ENCODE data around the gene PTS. TPM values are rescaled to one million over a fixed set of nuclear protein-coding genes. Genes with fewer than 3 reads are reported as not detected.

PTS gene
- total RNA-seq, 2 experiments from 2014 or later, result 82.9 to 86.2 TPM

DNA sequence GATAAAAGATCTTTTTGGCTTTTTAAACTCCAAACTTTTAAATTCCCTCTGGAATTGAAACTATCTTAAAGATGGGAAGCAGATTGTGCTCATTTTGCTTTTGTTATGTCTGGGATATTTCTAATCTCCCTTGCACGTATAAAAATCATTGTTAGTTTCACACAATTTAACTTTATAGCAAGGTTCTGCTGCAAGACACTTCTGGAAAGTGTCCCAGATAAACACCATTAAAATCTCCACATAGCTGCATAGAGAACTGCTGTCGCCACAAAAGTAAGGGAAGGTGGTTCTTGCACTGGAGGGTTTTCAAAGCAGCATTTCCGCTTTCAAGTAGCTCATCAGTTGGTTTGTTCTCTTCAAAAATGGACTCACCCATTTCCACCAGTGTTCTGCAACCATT lies 11.8 kb downstream of the PTS start:
- no peak overlapping the region for H3K4me3 Mint-ChIP-seq
- Histone ChIP-seq H3K36me3 (ENCODE audit: insufficient read depth, low read length) (peaks cover 36% of the 10 kb centered on the region), H3K4me3 (ENCODE audit: low read length) (no peak overlapping the region), H3K27me3 (ENCODE audit: control insufficient read depth in 1 of 2, insufficient read depth in 2 of 2, low read length in 2 of 2) (no peaks in the 10 kb centered on the region), H3K27ac (ENCODE audit: low read depth in 1 of 2, low read length in 2 of 2) (no peak overlapping the region), H3K9me3 (ENCODE audit: control insufficient read depth in 1 of 2, insufficient read depth in 1 of 2, low read length in 2 of 2) (no peaks in the 10 kb centered on the region), H3K4me1 (ENCODE audit: insufficient read depth, low read length) (no peaks in the 10 kb centered on the region)
- intact Hi-C loops (cut with DNase I, micrococcal nuclease), result no loop called here
- no peaks in the 10 kb centered on the region for H3K9me3 Mint-ChIP-seq
- no peak overlapping the region for H3K27ac Mint-ChIP-seq
- TF ChIP-seq, protein P1, sequence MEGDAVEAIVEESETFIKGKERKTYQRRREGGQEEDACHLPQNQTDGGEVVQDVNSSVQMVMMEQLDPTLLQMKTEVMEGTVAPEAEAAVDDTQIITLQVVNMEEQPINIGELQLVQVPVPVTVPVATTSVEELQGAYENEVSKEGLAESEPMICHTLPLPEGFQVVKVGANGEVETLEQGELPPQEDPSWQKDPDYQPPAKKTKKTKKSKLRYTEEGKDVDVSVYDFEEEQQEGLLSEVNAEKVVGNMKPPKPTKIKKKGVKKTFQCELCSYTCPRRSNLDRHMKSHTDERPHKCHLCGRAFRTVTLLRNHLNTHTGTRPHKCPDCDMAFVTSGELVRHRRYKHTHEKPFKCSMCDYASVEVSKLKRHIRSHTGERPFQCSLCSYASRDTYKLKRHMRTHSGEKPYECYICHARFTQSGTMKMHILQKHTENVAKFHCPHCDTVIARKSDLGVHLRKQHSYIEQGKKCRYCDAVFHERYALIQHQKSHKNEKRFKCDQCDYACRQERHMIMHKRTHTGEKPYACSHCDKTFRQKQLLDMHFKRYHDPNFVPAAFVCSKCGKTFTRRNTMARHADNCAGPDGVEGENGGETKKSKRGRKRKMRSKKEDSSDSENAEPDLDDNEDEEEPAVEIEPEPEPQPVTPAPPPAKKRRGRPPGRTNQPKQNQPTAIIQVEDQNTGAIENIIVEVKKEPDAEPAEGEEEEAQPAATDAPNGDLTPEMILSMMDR (IDR thresholded peaks at IDR 0.05), result no peak
- H3K36me3 Mint-ChIP-seq (ENCODE audit: low read depth), result peaks cover 89% of the 10 kb centered on the region
- no peaks in the 10 kb centered on the region for H3K27me3 Mint-ChIP-seq
- ATAC-seq (ENCODE audit: poor library complexity) (no peak), DNase-seq (no peak)
- no peaks in the 10 kb centered on the region for H3K4me1 Mint-ChIP-seq (ENCODE audit: low read depth)
- POLR2A ChIA-PET, result no interaction called here
- CTCF ChIA-PET, result no interaction called here

DNA sequence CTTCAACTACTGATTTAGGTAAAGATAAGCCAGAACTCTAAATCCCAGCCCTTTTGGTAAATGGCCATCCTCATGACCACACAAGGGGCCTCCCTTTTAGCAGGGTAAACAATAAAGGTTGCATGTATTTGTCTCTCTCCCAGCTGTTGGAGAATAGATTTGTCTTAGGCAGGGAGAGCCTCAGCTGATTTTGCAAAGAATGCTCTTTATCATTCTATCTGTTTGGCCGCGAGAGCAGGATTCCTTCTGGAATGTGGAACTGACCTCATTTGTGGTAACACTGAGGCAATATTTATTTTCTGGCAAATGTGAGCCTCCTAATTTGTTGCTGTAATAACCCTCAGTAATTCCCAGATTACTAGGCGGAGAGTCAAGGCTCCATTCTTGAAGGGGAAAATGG lies 15.3 kb downstream of the PTS start:
- ATAC-seq (ENCODE audit: poor library complexity) (no peak), DNase-seq (no peak)
- POLR2A ChIA-PET, result interaction anchor here (0.8 kb wide), 1 partner anchor 19 kb away, joined by 3 read pairs; no protein-coding TSS in a partner anchor
- Mint-ChIP-seq H3K4me3 (no peak overlapping the region), H3K4me1 (ENCODE audit: low read depth) (no peaks in the 10 kb centered on the region), H3K9me3 (peaks cover 10% of the 10 kb centered on the region), H3K36me3 (ENCODE audit: low read depth) (peaks cover 74% of the 10 kb centered on the region), H3K27ac (no peak overlapping the region), H3K27me3 (no peaks in the 10 kb centered on the region)
- TF ChIP-seq, protein P1 (IDR thresholded peaks at IDR 0.05), result no peak
- CTCF ChIA-PET, result no interaction called here
- H3K9me3 ChIP-seq (ENCODE audit: control insufficient read depth in 1 of 2, insufficient read depth in 1 of 2, low read length in 2 of 2), result peaks cover 3 to 7% of the 10 kb centered on the region in 2 experiments
- intact Hi-C loops (cut with DNase I, micrococcal nuclease), result no loop called here
- peaks cover 18% of the 10 kb centered on the region for H3K36me3 ChIP-seq (ENCODE audit: insufficient read depth, low read length)
- no peak overlapping the region for H3K4me3 ChIP-seq (ENCODE audit: low read length)
- H3K27ac ChIP-seq (ENCODE audit: low read depth in 1 of 2, low read length in 2 of 2), result no peak overlapping the region
- H3K27me3 ChIP-seq (ENCODE audit: control insufficient read depth in 1 of 2, insufficient read depth in 2 of 2, low read length in 2 of 2), result no peaks in the 10 kb centered on the region
- H3K4me1 ChIP-seq (ENCODE audit: insufficient read depth, low read length), result no peaks in the 10 kb centered on the region

DNA sequence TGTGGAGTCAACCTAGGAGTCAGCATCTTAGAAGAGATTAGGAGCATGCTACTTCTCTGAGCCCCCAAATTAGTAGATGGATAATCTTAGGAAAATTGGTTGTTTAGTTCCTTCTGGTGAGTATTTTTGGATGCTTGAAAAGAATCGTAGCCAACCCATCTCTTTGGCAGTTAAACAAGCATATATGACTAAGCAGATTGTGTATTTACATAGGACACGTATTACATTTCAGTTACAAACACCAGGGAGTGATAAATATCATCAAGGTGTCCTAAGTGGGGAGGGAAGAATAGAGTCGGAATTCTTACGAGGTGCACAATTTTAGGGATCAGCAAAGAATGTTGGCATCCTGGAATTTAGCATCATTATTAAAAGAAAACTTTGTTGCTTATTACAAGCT lies 21.0 kb downstream of the PTS start:
- Histone ChIP-seq H3K4me1 (ENCODE audit: insufficient read depth, low read length) (no peaks in the 10 kb centered on the region), H3K4me3 (ENCODE audit: low read length) (no peak overlapping the region), H3K9me3 (ENCODE audit: control insufficient read depth in 1 of 2, insufficient read depth in 1 of 2, low read length in 2 of 2) (peaks cover 3 to 7% of the 10 kb centered on the region in 2 experiments), H3K36me3 (ENCODE audit: insufficient read depth, low read length) (no peaks in the 10 kb centered on the region), H3K27me3 (ENCODE audit: control insufficient read depth in 1 of 2, insufficient read depth in 2 of 2, low read length in 2 of 2) (no peaks in the 10 kb centered on the region), H3K27ac (ENCODE audit: low read depth in 1 of 2, low read length in 2 of 2) (no peak overlapping the region)
- Mint-ChIP-seq H3K4me3 (no peak overlapping the region), H3K27ac (no peak overlapping the region), H3K27me3 (no peaks in the 10 kb centered on the region), H3K4me1 (ENCODE audit: low read depth) (no peaks in the 10 kb centered on the region), H3K9me3 (peaks cover 11% of the 10 kb centered on the region), H3K36me3 (ENCODE audit: low read depth) (peaks cover 20% of the 10 kb centered on the region)
- ATAC-seq (ENCODE audit: poor library complexity), result no peak
- TF ChIP-seq, protein P1 (IDR thresholded peaks at IDR 0.05), result no peak
- ChIA-PET CTCF (no interaction called here), POLR2A (no interaction called here)
- intact Hi-C loops (cut with DNase I, micrococcal nuclease), result no loop called here
- DNase-seq, result no peak

Data from CD4-positive, alpha-beta T cell (primary cell).